HCT116 (cell line): ENCODE measurements around the gene PIPOX.

Experiments
- ATF3 ChIP-seq: IDR thresholded peaks from 2 replicates; pipeline ENCODE4 v1.6.1; 2012
- JUND ChIP-seq: IDR thresholded peaks from 2 replicates; pipeline ENCODE4 v1.6.1; 2012
- POLR2A ChIP-seq: IDR thresholded peaks from 2 replicates; pipeline ENCODE4 v1.7.0; 2011; ENCODE audit warnings: borderline replicate concordance; ENCODE audit not compliant: insufficient read depth, insufficient read length; ENCODE audit errors: extremely low read depth
- SIN3A ChIP-seq: IDR thresholded peaks from 2 replicates; pipeline ENCODE4 v1.6.1; 2012; ENCODE audit warnings: low read depth
- ZFX ChIP-seq: fragments of 450-650 bp; IDR thresholded peaks from 2 replicates; pipeline ENCODE4 v1.6.1; 2017
- ZNF274 ChIP-seq: fragments of 200-500 bp; sonication (Bioruptor generic); IDR thresholded peaks from 2 replicates; pipeline ENCODE4 v1.6.1; 2014; ENCODE audit warnings: mild to moderate bottlenecking, low read depth, low read length, inconsistent platforms
- TF ChIP-seq, protein P1 (sequence below), 3 experiments: fragments of 200-600 bp in 1 of 3; sonication (generic) in 1 of 3; IDR thresholded peaks in 2 of 3; conservative IDR thresholded peaks in 1 of 3; 2 replicates each; pipeline ENCODE4 v1.5.1; 2012 to 2017; ENCODE audit warnings: low read depth in 2 of 3, low read length in 2 of 3, antibody characterized with exemption in 1 of 3, borderline replicate concordance in 1 of 3, control low read depth in 1 of 3, mild to moderate bottlenecking in 1 of 3, mixed read lengths in 1 of 3, mixed run types in 1 of 3, moderate library complexity in 1 of 3; ENCODE audit not compliant: insufficient read depth in 1 of 3
- TF ChIP-seq, protein P2 (sequence below): IDR thresholded peaks from 2 replicates; pipeline ENCODE4 v1.6.1; 2012; ENCODE audit warnings: low read depth

DNA sequence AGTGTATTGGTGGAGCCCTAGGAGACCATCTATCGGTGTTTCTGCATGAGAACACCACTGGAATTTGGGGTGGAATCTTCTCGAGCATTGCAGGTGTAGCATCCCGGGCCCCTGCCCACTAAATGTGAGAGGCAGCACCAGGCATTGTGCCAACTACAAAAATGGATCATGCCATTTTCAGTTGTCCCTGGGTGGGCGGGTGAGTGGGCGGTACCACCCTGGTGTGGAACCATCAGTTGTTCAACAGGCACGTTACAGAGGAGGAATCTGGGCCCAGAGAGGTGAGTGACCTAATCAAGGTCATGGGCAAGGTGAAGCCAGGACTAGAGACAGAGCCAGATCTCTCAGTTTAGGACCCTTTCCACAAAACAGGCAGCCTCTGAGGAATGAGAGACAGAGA is 8.8 kb downstream of the PIPOX start:
- no peak for TF ChIP-seq ZFX
- TF ChIP-seq, protein P1, sequence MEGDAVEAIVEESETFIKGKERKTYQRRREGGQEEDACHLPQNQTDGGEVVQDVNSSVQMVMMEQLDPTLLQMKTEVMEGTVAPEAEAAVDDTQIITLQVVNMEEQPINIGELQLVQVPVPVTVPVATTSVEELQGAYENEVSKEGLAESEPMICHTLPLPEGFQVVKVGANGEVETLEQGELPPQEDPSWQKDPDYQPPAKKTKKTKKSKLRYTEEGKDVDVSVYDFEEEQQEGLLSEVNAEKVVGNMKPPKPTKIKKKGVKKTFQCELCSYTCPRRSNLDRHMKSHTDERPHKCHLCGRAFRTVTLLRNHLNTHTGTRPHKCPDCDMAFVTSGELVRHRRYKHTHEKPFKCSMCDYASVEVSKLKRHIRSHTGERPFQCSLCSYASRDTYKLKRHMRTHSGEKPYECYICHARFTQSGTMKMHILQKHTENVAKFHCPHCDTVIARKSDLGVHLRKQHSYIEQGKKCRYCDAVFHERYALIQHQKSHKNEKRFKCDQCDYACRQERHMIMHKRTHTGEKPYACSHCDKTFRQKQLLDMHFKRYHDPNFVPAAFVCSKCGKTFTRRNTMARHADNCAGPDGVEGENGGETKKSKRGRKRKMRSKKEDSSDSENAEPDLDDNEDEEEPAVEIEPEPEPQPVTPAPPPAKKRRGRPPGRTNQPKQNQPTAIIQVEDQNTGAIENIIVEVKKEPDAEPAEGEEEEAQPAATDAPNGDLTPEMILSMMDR (IDR thresholded peaks at IDR 0.05 in 2 of 3, conservative IDR thresholded peaks at IDR 0.05 in 1 of 3; ENCODE audit: borderline replicate concordance in 1 of 3, insufficient read depth in 1 of 3, low read depth in 2 of 3, low read length in 2 of 3) = no peak
- TF ChIP-seq ATF3 = no peak
- TF ChIP-seq ZNF274 = no peak
- TF ChIP-seq SIN3A = no peak
- TF ChIP-seq POLR2A = no peak
- TF ChIP-seq JUND = no peak
- TF ChIP-seq, protein P2, sequence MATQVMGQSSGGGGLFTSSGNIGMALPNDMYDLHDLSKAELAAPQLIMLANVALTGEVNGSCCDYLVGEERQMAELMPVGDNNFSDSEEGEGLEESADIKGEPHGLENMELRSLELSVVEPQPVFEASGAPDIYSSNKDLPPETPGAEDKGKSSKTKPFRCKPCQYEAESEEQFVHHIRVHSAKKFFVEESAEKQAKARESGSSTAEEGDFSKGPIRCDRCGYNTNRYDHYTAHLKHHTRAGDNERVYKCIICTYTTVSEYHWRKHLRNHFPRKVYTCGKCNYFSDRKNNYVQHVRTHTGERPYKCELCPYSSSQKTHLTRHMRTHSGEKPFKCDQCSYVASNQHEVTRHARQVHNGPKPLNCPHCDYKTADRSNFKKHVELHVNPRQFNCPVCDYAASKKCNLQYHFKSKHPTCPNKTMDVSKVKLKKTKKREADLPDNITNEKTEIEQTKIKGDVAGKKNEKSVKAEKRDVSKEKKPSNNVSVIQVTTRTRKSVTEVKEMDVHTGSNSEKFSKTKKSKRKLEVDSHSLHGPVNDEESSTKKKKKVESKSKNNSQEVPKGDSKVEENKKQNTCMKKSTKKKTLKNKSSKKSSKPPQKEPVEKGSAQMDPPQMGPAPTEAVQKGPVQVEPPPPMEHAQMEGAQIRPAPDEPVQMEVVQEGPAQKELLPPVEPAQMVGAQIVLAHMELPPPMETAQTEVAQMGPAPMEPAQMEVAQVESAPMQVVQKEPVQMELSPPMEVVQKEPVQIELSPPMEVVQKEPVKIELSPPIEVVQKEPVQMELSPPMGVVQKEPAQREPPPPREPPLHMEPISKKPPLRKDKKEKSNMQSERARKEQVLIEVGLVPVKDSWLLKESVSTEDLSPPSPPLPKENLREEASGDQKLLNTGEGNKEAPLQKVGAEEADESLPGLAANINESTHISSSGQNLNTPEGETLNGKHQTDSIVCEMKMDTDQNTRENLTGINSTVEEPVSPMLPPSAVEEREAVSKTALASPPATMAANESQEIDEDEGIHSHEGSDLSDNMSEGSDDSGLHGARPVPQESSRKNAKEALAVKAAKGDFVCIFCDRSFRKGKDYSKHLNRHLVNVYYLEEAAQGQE = no peak
